Activated CD4-positive, alpha-beta memory T cell treated with anti-CD3 and anti-CD28 coated beads for 36 hours (primary cell): ENCODE results near the gene NDUFS3. TPM values are rescaled to one million over a fixed set of nuclear protein-coding genes. Genes with fewer than 3 reads are reported as not detected.

Experiments used
- CTCF ChIA-PET: fragments of 350-600 bp; sonication (Branson Sonifier 250); formaldehyde crosslinking; loops from one replicate; lab custom pipeline; 2021; ENCODE audit warnings: antibody characterized with exemption, inconsistent platforms; lab: Charles Lee
- POLR2A ChIA-PET: fragments of 350-600 bp; sonication (Branson Sonifier 250); formaldehyde crosslinking; loops from one replicate; lab custom pipeline; 2021; ENCODE audit warnings: antibody characterized with exemption; lab: Charles Lee
- DNase-seq: peaks from one replicate; pipeline ENCODE4 v3.0.0-alpha.2; 2020
- H3K27ac Mint-ChIP-seq: one replicate; pipeline ENCODE4 v1.8.0; 2021; ENCODE audit warnings: mixed read lengths
- H3K27me3 Mint-ChIP-seq: one replicate; pipeline ENCODE4 v1.8.0; 2021; ENCODE audit warnings: mixed read lengths
- H3K36me3 Mint-ChIP-seq: one replicate; pipeline ENCODE4 v1.8.0; 2021; ENCODE audit warnings: mixed read lengths
- H3K4me1 Mint-ChIP-seq: one replicate; pipeline ENCODE4 v1.8.0; 2021; ENCODE audit warnings: low read depth, mixed read lengths
- H3K4me3 Mint-ChIP-seq: one replicate; pipeline ENCODE4 v1.8.0; 2021; ENCODE audit warnings: mild to moderate bottlenecking, mixed read lengths
- H3K9me3 Mint-ChIP-seq: one replicate; pipeline ENCODE4 v1.8.0; 2021; ENCODE audit warnings: mixed read lengths
- intact Hi-C: fragments of 100-400 bp; cut with micrococcal nuclease; formaldehyde crosslinking; loops from one replicate; pipeline ENCODE4 v1.15.1; 2023
- total RNA-seq, 2 experiments: library from RNA; stranded (reverse); gene quantifications; one replicate each; pipeline ENCODE4 v1.2.3, GENCODE V29; 2021

The NDUFS3 gene
- total RNA-seq, 2 experiments from 2014 or later: 94.0 to 94.4 TPM

DNA sequence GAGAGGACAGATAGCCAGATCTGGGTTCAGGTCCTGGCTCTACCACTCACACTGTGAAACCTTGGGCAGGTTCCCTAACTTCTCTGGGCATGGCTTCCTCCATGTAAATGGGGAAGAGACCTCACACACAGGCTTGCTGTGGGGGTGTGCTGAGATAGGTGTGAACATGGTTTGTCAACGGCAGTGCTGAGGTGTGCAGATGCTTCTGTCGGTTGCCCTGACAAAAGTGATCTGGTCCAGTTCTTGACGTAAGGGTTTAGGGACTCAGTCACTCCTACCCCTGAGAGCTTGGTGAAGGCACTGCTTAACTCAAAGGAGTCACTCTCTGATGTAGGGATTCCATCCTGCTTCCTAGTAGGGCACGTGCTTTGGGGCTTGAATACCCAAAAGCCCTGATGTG, 13.4 kb downstream of the NDUFS3 start:
- CTCF ChIA-PET: no interaction called here
- no peaks in the 10 kb centered on the region for H3K36me3 Mint-ChIP-seq
- no peak overlapping the region for H3K4me3 Mint-ChIP-seq
- intact Hi-C loops: no loop called here
- DNase-seq: no peak
- POLR2A ChIA-PET: no interaction called here
- no peaks in the 10 kb centered on the region for H3K9me3 Mint-ChIP-seq
- H3K27ac Mint-ChIP-seq: no peak overlapping the region
- peaks cover 8% of the 10 kb centered on the region for H3K4me1 Mint-ChIP-seq
- H3K27me3 Mint-ChIP-seq: peaks cover 32% of the 10 kb centered on the region

DNA sequence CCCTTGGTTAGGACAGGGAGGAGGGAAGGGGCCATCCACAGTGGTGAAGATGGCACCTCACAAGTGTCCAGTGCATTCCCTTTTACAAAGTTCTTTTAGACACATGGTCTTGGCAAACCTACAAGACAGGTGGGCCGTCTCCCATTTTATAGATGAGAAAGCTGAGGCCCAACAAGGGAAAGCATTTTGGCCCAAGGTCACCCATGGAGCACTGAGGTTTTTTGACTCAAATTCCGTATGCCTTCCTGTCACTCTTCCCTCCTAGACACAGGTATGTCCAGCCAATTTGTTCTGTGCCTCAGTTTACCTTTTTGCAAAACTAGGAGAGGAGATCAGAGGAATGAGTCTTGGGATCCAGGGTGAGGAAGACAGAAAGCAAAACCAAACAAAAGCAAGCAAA, 14.1 kb downstream of the NDUFS3 start:
- no peak overlapping the region for H3K4me3 Mint-ChIP-seq
- H3K27ac Mint-ChIP-seq: no peak overlapping the region
- H3K4me1 Mint-ChIP-seq: peaks cover 8% of the 10 kb centered on the region
- ChIA-PET POLR2A (interaction anchor here (0.6 kb wide), 1 partner anchor 122 kb away, joined by 3 read pairs; no protein-coding TSS in a partner anchor), CTCF (no interaction called here)
- no peak for DNase-seq
- peaks cover 32% of the 10 kb centered on the region for H3K27me3 Mint-ChIP-seq
- intact Hi-C loops: no loop called here
- H3K9me3 Mint-ChIP-seq: no peaks in the 10 kb centered on the region
- H3K36me3 Mint-ChIP-seq: no peaks in the 10 kb centered on the region

DNA sequence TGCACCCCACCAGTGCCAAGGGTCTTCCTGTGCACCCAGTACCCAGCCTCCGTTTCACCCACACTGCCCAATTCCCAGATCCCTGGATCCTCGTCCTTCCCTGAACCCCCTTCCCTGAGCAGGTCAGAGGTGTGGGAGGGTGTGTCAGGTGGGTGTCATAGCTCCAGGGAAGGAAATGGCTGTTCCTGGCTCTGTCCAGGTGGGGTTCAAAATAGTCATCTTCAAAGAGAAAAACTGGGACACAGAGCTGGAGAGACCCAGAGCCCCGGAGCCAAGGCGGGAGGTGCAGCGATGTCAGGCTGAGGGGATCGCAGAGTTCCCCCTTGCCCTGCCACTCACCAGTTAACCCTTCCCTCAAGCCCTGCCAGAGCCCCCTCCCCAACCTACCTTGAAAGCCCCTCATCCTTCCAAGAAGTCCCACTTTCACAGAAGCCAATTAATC, 14.6 kb downstream of the NDUFS3 start:
- Mint-ChIP-seq H3K4me1 (peaks cover 8% of the 10 kb centered on the region), H3K27me3 (peaks cover 32% of the 10 kb centered on the region), H3K27ac (no peak overlapping the region), H3K9me3 (no peaks in the 10 kb centered on the region), H3K4me3 (no peak overlapping the region), H3K36me3 (no peaks in the 10 kb centered on the region)
- no peak for DNase-seq
- ChIA-PET POLR2A (no interaction called here), CTCF (no interaction called here)
- intact Hi-C loops: no loop called here

DNA sequence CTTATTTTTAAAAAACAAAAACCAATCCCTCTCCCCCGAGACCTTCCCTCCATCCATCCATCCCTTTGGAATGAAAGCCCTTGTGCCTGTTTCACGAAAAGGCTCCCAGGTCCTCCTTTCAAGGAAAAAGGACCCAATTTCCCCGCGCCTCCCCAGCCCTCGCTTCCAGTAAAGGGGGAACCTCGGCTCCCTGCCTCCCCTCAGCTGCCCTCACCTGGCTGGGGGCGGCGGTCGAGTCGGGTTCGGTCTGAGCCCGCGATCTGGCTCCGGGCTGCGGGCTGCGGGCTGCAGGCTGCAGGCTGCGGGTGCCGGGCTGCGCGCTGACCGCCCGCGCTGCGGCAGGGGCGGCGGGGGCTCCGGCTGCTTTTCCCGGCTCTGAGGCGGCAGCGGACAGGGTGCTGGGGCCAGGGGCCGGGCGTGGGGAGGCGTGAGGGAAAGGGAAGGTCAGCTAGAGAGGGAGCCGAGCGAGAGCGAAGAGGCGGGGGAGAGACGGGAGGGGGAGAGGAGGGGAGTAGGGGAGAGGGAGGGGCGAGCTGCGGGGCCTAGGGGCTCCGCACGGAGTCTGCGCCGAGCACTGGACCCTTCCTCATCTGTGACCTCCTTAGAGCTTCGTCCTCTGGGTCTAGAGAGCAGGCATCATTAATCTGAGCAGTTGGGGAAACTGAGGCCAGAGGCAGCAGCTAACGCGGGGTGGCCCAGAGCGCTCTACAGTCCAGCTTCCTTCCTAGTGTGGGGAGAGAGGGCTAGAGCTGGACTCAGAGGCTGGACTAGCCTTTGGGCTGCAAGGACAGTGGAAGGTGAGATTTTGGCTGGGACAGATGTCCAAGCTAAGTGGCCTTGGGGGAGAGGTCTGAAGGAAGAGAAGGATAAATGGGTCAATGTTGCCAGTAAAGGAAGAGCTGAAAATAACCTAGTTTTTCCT, 15.3 kb downstream of the NDUFS3 start, which contains the start of gene C1QTNF4:
TSS of gene C1QTNF4 (minus strand) at position 478 of the 922 bp plus-strand sequence. CDS start 3,601 bp downstream, outside the sequence.
- no peak within 1 kb of the TSS for H3K4me3 Mint-ChIP-seq
- no peak within 1 kb of the TSS for H3K27ac Mint-ChIP-seq
- ChIA-PET CTCF (no interaction called here), POLR2A (interaction anchor here (1.3 kb wide), 1 partner anchor 16 kb away, joined by 4 read pairs; the partner anchor contains the start of genes KBTBD4 and NDUFS3)
- DNase-seq: no peak
- intact Hi-C loops: no loop called here
- no peaks in the 10 kb centered on the region for H3K9me3 Mint-ChIP-seq
- peaks cover 32% of the 10 kb centered on the region for H3K27me3 Mint-ChIP-seq
- no peaks in the 10 kb centered on the region for H3K36me3 Mint-ChIP-seq
- H3K4me1 Mint-ChIP-seq: peaks cover 8% of the 10 kb centered on the region

DNA sequence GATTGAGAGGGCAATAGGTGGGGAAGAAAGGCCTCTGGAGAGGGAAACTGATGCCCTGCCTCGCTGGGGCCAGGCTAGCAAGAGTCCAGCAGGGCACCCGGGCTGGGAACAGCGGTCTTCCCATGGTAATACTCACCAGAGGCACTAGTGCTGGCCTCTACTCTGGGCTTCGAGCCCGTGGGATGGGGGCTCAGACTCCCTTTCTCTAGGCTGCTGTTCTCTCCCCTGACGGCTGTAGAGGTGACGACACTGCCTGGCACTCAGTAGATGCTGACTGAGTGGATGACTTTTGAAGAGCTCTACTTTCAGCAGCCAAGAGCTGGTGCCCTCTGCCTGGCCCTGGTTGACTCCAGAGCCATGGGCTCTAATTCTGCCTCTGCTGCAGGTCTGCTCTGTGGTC, 16.2 kb downstream of the NDUFS3 start:
- H3K27ac Mint-ChIP-seq: no peak overlapping the region
- peaks cover 8% of the 10 kb centered on the region for H3K4me1 Mint-ChIP-seq
- no peaks in the 10 kb centered on the region for H3K9me3 Mint-ChIP-seq
- intact Hi-C loops: no loop called here
- ChIA-PET CTCF (no interaction called here), POLR2A (interaction anchor here (1.3 kb wide), 1 partner anchor 16 kb away, joined by 4 read pairs; the partner anchor contains the start of genes KBTBD4 and NDUFS3)
- peaks cover 32% of the 10 kb centered on the region for H3K27me3 Mint-ChIP-seq
- no peaks in the 10 kb centered on the region for H3K36me3 Mint-ChIP-seq
- DNase-seq: no peak
- no peak overlapping the region for H3K4me3 Mint-ChIP-seq

DNA sequence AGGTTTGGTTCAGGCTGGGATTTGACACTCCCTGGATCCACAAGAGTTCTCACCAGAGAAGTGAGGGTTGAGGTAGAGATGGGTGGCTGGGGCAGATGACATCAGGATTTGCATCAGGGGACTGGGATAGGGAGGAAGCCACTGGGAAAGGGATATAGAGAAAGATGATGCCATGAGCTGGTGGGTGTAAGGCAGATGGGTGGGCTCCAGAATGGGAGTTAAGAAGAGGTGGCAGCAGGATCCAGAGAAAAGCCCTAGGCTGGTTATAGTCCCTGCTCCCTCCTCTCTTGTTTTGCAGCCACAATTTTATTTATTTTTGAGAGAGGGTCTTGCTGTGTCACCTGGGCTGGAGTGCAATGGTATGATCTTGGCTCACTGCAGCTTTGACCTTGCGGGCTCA, 17.1 kb downstream of the NDUFS3 start:
- Mint-ChIP-seq H3K9me3 (no peaks in the 10 kb centered on the region), H3K27ac (no peak overlapping the region), H3K4me1 (peaks cover 8% of the 10 kb centered on the region), H3K4me3 (no peak overlapping the region), H3K36me3 (no peaks in the 10 kb centered on the region), H3K27me3 (peaks cover 32% of the 10 kb centered on the region)
- intact Hi-C loops: no loop called here
- POLR2A ChIA-PET: interaction anchor here (0.6 kb wide), 1 partner anchor 50 kb away, joined by 3 read pairs; no protein-coding TSS in a partner anchor
- CTCF ChIA-PET: no interaction called here
- DNase-seq: no peak

DNA sequence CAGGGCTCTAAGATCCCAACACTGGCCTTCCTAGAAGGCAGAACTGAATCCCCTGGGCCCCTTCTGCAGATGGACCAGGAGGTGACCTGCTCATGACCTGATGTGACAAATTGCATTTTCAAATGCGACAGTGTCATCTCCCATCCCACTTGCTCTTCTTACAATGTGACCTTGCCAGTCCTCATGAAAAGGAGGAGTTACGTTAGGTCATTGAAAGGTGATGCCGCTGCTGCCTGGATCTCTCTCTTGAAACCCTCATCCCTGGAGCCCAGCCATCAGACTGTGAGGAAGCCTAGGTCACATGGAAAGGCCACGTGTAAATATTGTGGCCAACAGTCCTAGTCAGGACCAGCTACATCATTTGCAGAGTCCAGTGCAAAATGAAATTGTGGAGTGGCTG, 21.0 kb downstream of the NDUFS3 start:
- no peaks in the 10 kb centered on the region for H3K4me1 Mint-ChIP-seq
- intact Hi-C loops: no loop called here
- H3K9me3 Mint-ChIP-seq: no peaks in the 10 kb centered on the region
- no peak overlapping the region for H3K27ac Mint-ChIP-seq
- DNase-seq: no peak
- no peaks in the 10 kb centered on the region for H3K36me3 Mint-ChIP-seq
- CTCF ChIA-PET: no interaction called here
- no peak overlapping the region for H3K4me3 Mint-ChIP-seq
- H3K27me3 Mint-ChIP-seq: peaks cover 8% of the 10 kb centered on the region
- POLR2A ChIA-PET: no interaction called here

DNA sequence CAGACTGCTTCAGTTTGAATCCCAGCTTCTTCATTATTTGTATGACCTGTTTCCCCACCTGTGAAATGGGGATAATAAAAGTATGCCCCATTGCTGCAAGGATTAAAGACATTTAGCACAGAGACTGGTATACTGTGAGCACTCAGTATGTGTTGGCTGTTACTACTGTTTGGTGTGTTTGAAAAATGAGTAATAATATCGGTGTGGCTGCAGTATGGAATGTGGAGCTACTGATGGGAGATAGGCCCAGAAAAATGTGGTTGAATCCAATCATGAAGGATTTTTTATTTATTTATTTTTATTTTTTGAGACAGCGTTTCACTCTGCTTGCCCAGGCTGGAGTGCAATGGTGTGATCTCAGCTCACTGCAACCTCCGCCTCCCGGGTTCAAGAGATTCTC, 24.4 kb downstream of the NDUFS3 start:
- intact Hi-C loops: no loop called here
- Mint-ChIP-seq H3K27ac (no peak overlapping the region), H3K9me3 (no peaks in the 10 kb centered on the region), H3K27me3 (no peaks in the 10 kb centered on the region), H3K36me3 (peaks cover 2% of the 10 kb centered on the region), H3K4me3 (no peak overlapping the region), H3K4me1 (no peaks in the 10 kb centered on the region)
- ChIA-PET CTCF (no interaction called here), POLR2A (no interaction called here)
- no peak for DNase-seq

DNA sequence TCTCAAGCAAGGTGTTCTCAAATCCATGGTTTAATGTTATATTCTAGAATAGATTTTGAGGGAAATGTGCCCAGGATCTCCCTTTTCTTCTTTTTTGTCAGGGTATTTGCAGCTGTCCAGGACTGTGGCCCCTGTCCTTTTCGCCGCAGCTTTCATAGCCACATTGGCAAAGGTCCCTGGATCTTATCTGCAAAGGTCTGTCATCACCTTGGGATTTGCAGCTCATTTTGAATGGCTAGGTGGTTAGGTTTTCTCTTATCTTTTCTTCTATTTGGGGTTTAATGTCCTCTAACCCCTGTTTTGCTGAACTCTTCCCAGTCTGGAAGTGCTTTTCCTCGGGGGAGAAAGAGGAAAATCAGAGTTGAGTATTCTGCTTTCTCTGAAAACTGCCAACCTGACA, 27.0 kb downstream of the NDUFS3 start:
- Mint-ChIP-seq H3K4me1 (no peaks in the 10 kb centered on the region), H3K4me3 (no peak overlapping the region), H3K27ac (no peak overlapping the region), H3K9me3 (no peaks in the 10 kb centered on the region), H3K27me3 (no peaks in the 10 kb centered on the region), H3K36me3 (peaks cover 2% of the 10 kb centered on the region)
- no peak for DNase-seq
- CTCF ChIA-PET: interaction anchor here (1.6 kb wide), 1 partner anchor 247 kb away, joined by 4 read pairs; no protein-coding TSS in a partner anchor
- POLR2A ChIA-PET: no interaction called here
- intact Hi-C loops: no loop called here

DNA sequence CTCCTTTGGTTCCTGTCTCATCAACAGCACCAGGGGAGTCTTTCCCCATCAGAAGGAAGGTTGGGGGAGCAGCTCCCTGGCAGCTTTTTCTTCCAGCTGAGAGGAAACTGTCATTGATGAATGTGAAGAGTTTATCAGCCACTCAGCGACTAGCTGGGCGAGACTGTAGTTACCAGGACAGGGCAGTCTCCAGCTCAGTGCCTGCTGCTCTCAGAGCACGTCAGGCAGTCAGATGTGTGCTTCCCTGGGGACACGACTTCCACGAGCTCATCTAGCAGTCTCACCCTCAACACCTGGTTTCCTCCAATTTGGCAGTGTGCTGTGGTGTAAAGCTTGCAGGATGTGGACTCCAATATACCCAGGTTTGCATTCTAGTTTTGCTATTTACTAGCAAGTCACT, 27.9 kb downstream of the NDUFS3 start:
- H3K4me3 Mint-ChIP-seq: no peak overlapping the region
- H3K36me3 Mint-ChIP-seq: peaks cover 2% of the 10 kb centered on the region
- ChIA-PET POLR2A (no interaction called here), CTCF (interaction anchor here (1.6 kb wide), 1 partner anchor 246 kb away, joined by 4 read pairs; no protein-coding TSS in a partner anchor)
- no peaks in the 10 kb centered on the region for H3K27me3 Mint-ChIP-seq
- no peaks in the 10 kb centered on the region for H3K4me1 Mint-ChIP-seq
- no peak for DNase-seq
- H3K27ac Mint-ChIP-seq: no peak overlapping the region
- no peaks in the 10 kb centered on the region for H3K9me3 Mint-ChIP-seq
- intact Hi-C loops: no loop called here

DNA sequence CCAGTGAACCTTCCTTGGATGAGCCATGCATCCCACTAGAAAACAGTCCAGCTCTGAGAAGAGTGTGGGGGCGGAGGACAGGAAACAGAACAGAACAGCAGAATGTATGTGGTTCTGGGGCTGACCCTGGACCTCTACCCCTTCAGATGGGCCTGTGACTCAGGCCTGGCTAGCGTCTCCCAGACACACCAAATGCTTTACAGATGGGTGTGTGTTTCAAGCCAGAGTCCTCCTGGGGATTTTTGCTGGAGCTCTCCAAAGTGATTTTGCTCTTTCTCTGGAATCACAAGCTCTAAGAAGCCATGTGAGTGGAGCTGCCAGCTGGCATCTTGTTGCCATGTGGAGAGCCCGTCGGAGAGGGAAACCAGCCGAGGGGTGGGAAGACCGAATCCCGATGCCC, 28.5 kb downstream of the NDUFS3 start:
- intact Hi-C loops: no loop called here
- Mint-ChIP-seq H3K9me3 (no peaks in the 10 kb centered on the region), H3K27me3 (no peaks in the 10 kb centered on the region), H3K27ac (no peak overlapping the region), H3K4me1 (no peaks in the 10 kb centered on the region), H3K36me3 (peaks cover 2% of the 10 kb centered on the region), H3K4me3 (no peak overlapping the region)
- CTCF ChIA-PET: interaction anchor here (1.6 kb wide), 1 partner anchor 245 kb away, joined by 4 read pairs; no protein-coding TSS in a partner anchor
- DNase-seq: no peak
- POLR2A ChIA-PET: no interaction called here

DNA sequence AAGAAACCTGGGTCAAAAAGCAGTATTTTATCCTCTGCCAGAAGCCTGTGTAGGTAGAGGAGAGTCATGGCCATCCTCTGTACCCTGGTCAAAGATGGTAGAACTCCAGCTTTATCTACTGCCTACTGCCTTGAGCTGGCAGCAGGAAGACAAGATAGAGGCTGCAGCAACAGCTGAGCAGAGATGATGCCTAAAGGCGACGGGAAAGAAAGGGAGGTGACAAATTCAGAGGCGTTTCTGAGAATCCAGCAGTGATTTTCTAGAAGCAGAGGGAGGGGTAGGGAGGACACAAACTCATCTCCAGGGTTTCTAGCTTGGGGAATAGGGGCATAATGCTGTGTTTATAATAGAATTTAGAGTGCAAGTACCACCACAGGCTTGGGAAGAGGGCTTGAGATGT, 30.8 kb downstream of the NDUFS3 start:
- intact Hi-C loops: no loop called here

More for the DNA sequence above, 30.8 kb downstream of the NDUFS3 start:
- Mint-ChIP-seq H3K9me3 (no peaks in the 10 kb centered on the region), H3K4me1 (no peaks in the 10 kb centered on the region), H3K27ac (no peak overlapping the region), H3K27me3 (no peaks in the 10 kb centered on the region), H3K4me3 (no peak overlapping the region), H3K36me3 (peaks cover 2% of the 10 kb centered on the region)
- DNase-seq: no peak
- POLR2A ChIA-PET: no interaction called here
- CTCF ChIA-PET: no interaction called here
